HG03342 (cell line): ENCODE data around the gene NFKBIE.

Experiments used
- ATAC-seq: cut with Tn5 transposase; IDR thresholded peaks from one replicate; pipeline ENCODE4 v1.9.1; 2021; ENCODE audit warnings: mild to moderate bottlenecking, moderate library complexity; ENCODE audit not compliant: unreplicated experiment

The NFKBIE gene

DNA sequence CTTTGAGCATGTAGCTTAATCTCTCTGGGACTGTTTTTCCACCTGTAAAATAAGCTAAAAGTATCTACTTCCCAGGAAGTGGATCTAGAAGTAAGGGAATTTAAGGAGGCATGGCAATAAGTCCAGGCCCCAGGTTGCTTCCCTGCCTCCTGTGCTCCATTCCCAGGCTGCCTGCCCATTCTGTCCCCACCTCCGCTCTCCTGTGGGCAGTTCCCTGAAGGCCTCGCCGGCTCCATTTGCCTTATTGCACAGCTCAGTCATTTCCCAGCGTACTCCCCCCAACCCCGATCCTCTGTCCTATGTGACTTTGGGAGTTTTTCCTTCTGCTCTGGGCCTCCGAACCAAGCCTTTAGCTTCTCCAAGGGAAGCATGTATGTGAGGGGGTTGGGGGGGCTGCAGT is 37.3 kb downstream of the NFKBIE start:
- no peak for ATAC-seq

DNA sequence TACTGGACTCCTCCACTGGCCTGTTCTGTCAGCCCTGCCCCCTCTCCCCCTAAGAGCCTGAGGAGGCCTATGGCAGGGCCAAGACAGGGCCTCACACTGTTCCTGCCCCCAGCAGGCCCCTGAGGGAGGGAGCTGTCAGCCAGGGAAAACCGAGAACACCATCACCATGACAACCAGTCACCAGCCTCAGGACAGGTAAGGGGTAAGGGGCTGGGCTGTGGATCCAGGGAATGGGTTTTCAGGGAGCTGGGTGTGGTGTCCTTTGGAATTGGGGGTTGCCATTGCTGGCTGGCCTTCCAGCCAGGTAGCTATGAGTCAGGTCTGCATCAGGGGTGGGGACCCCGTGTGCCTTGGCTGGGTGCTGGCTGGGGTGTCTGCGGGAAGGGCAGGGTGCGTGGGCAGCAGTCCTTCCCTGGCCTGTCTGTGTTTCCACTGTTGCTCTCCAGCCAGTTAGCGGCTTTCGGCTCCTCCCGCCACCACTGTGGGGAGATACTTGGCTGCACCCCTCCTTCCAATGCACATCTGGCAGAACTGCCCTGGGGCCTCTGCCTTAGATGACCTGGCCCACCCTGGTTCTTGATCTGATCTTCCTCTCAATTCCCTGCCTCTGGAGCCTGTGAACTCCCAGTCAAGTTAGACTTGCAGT is 38.1 kb downstream of the NFKBIE start:
- ATAC-seq = no peak

DNA sequence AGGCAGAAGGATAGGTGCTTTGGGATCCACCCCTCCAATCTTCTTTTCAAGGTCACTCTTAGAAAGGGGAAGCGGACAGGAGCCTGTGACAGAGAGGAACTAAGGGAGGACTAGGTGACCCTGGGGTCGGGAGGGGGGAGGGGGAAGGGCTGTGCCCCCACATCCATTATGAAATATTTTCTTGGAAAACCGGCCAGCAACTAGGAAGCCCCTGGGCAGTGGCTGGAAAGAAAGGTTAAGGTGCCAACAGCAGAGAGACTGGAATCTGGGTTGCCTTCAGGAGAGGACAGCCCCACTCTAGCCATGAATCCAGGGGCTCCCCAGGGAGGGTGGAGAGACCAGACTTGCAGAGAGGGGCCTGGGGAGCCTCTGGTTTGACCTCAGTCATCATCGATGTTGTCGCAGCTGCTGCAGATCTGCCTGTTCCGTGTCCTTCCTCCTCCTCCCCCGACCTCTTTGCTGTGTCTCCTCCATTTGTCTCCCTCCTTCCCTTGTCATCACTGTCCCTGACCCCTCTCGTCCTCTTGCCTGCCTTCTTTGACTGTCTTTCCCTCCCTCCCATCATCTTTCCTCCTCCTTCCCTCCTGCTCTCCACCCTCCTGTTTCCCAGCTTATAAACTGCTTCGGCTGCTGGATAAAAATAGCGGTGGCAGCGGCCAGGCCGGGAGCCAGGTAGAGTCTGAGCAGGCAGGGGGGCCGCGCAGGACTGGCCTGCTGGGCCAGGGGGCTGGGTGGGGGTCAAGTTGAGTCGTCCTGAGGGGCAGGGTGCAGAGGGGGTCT is 38.8 kb downstream of the NFKBIE start:
- ATAC-seq = no peak

DNA sequence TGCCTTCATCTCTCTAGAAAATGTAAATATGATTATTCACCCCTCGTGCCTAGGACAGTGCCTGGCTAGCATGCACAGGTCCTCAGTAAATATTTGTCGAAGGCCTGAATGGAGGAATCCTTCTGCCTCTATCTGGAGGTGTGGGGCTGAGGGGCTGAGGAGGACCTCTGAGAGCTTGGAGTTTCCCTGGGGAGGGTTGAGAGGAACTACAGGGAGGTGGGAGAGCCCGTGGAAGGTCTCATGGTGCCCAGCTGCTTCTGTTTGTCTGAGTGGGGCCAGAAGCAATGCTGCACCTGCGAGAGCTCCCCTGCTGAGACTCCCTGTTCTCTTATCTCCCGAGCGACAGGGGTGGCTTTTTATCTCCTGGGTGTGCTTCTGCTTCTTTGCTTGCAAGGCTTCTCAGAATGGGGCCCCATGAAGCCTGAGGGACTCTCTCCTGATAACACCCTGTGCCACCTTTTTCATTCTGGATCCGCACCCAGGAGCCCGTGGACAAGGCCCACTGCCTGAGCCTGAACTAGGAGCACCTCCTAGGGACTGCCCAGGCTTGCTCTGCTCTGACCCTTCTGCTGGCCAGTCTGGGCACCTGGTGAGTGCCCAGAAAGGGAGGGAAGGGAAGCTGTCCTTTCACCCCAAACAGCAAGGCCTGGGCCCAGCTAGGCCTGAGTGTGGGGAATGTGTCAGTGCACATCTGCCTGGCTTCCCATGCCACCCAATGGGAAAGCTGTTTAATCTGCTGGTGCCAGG is 39.6 kb downstream of the NFKBIE start:
- no peak for ATAC-seq

DNA sequence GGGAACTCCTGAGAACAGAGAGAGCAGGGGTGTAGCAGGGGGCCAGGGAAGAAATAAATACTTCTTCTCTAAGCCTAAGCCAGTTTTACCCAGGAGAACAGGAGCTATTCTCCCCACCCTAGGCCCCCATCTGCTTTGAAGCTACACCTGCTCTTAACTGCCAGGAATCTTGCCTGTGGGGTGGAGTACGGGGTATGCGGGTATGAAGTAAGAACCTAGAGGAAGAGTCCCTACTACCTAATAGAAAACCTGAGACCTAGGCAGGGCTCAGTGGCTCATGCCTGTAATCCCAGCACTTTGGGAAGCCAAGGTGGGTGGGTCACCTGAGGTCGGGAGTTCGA is 40.4 kb downstream of the NFKBIE start:
- no peak for ATAC-seq

DNA sequence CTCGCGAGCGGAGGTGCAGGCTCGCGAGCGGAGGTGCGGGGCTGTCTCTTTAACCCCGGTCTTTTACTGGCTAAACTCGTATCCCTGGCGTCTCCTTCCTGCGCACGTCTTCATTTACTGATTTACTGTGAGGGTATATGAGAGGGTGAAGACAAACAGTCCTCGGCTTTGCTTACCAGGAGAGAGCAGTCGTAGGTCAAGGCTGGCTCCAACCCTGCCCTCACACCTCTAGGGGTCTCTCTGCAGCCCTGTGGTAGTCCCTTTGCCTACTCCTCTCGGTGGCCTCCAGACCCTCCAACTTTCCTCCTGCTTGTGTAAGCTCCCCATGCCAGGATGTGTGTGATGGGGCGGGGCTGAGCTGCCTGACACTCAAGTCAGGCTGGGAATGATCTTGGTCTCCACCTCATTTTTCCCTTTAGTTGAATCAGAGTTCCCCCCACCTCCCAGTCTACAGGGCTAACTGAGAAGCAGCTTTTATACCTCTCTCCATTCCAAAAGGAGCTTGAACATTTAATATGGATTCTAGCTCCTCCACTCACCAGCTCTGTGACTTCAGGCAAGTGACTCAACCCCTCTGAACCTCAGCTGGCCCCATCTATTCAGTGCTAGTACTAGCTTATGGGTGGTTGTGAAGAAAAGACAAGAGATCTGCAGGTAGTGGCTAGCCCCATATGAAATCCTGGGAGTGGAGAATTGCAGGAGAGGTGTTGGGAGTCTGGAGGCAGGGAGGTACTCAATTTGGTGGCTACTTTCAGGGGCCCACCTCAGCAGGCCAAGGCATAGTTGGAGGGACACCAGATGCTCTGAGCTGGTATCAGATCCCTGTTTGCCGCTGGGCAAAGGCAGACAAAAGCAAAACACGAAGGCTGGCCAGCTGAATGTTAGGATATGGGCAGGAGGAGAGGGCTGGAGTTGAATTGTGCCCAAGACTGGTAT is 41.1 kb downstream of the NFKBIE start:
- ATAC-seq = no peak

DNA sequence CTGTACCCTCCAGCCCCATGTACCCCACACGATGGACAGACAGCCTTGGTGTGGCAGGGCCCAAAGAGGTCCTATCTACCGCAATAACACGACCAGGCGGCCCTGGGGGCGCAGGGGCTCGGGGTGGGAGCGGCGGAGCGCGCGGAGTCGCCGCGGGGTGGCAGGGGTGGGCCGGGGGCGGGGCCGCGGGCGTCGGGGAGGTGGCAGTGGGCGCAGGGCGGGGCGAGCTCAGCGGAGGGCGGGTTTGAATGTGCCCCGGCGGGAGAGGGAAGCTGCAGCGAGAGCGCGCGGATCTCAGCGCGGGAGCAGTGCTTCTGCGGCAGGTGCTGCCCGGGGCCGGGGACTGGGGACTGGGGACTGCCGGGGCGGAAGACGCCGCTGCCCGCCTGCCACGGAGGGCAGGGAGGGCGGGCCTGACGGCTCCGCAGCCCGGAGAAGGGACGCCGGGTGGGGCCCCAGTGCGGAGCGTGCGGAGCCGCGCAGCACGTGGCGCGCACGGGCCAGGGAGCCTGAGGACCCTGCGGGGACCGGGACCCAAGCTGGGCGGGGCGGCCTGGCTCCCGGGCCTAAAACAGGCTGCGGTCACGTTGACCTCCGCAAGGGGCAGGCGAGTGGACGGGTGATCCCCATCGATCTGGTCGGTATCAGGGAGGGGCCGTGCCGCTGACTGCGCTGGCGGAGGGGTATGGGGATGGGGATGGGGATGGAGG is 41.9 kb downstream of the NFKBIE start, which contains the start of gene SLC29A1:
Gene SLC29A1, plus strand, starts transcription at position 277 of the 710 bp plus-strand sequence. CDS start 3,719 bp downstream, outside the sequence.
- peak; percentile 32 for ATAC-seq

DNA sequence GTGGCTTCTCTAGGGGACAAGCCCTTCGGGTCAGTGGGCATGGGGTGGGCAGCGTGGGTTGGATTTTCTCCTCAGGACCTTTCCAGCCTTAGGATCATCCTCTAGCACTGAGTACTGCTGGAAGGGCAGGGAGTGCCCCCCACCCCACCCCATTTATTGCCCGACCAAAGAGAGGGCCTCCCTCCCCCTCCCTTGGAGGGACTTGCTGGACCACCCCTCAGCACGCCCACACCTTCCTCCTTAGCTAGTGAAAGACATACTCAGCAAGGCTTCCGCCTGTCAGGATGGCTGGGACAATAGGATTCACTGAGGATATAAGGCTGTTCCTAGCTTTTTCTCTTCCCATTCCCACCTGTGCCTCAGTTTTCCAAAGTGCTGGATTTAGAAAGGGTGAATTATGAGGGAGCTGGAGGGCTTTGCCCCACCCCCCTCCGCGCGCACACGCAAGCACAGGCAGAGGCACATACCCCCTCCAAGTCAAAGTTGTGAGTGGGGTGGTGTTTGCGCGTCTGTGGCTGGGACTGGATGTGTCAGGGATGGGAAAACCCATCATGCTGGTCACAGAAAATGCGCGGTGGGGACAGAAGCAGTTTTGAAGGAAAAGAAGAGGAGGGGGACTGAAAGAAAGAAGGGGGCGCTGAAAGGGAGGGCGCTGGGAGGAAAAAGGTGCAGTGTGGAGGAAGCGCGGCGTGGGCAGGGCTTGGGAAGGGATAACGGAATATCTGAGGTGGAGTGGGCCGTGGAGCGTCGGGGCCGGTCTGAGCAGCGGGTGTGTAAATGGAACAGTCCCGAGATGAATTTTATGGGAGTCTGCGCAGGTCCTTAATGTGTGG is 42.6 kb downstream of the NFKBIE start:
- ATAC-seq = peak; percentile 3

DNA sequence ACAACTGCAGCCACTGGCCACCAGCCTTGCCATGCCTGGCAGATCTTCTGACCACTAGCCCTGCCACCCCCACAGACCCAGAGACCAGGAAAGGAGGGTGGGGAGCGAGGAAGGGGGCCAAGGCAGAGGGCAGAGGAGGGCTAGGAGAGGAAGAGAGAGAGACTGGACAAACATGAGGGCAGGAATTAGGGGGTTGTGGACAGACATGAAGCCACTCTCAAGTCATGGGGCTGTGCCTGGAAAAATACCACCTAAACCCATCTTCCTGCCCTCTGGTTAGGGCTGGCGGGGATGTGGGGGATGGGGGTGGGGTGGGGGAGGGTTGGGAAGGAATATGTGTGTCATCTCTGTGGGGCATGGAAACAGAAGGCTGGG is 43.4 kb downstream of the NFKBIE start:
- ATAC-seq = no peak

DNA sequence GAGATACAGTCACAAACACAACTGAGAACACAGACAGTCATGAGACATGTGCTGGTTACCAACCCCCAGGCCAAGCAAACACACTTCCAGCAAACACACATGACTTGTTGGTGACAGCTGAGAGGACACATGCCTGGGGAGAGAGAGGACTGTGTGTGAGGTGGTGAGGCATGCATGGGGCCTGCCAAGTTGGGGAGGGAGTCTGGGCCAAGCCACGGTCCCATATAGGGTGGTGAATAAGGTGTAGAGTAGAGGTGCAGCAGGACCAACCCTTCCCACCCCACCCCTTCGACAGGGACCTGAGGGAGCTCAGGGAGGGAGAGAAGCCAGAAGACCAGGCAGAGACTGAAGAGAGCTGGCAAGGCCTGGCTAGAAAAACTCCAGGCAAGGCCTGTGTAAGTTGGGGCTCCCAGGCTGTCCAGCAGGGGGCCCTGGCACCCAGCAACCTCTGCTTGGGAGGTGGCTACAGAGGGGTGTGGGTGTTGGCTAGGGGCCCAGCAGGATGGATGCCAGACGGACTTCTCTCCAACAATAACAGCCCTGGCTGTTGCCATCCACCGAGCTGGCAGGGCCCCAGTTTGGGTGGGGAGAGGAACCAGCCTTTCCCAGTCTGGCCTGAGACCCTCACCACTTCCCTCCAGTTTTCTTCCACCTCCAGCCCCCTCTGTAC is 43.9 kb downstream of the NFKBIE start:
- ATAC-seq = peak; percentile 51

DNA sequence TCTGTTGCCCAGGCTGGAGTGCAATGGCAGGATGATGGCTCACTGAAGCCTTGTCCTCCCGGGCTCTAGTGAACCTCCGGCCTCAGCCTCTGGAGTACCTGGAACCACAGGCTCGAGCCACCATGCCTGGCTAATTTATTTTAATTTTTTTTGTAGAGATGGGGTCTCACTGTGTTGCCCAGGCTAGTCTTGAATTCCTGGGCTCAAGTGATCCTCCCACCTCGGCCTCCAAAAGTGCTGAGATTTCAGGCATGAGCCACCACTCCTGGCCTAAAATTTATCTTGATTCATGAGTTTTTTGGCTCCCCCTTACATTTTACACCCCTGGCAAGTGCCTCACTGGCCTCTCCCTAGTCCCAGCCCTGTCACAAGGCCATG is 44.4 kb downstream of the NFKBIE start:
- no peak for ATAC-seq

DNA sequence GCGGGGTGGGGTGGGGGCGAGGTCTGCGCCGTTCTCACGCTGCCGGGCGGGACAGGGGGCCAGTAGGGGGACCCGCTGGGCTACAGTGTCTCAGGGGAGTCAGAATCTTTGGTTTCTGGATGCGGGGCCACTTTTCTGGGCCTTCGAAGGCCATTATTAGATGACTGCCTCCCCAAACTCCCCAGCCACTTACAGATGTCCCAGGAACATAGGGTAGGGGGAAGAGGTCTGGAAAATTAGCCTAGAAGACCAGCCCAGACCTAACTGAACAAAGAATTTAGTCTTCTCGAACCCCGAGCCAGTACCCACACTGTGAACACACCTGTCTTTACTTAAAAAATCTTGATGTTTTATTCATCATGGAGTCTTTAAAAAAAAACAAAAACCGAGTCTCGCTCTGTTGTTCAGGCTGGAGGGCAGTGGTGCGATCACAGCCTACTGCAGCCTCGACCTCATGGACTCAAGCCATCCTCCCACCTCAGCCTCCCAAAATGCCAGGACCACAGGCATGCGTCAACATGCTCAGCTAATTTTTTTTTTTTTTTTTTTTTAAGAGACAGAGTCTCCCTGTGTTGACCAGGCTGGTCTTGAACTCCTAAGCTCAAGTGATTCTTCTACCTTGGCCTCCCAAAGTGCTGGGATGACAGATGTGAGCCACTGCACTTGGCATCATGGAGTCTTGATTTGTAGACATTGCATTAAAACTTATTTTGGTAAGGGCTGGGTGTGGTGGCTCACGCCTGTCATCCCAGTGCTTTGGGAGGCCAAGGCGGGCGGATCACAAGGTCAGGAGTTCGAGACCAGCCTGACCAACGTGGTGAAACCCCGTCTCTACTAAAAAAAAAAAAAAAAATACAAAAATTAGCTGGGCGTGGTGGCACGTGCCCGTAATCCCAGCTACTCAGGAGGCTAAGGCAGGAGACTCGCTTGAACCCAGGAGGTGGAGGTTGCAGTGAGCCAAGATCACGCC is 45.3 kb downstream of the NFKBIE start:
- ATAC-seq = no peak

DNA sequence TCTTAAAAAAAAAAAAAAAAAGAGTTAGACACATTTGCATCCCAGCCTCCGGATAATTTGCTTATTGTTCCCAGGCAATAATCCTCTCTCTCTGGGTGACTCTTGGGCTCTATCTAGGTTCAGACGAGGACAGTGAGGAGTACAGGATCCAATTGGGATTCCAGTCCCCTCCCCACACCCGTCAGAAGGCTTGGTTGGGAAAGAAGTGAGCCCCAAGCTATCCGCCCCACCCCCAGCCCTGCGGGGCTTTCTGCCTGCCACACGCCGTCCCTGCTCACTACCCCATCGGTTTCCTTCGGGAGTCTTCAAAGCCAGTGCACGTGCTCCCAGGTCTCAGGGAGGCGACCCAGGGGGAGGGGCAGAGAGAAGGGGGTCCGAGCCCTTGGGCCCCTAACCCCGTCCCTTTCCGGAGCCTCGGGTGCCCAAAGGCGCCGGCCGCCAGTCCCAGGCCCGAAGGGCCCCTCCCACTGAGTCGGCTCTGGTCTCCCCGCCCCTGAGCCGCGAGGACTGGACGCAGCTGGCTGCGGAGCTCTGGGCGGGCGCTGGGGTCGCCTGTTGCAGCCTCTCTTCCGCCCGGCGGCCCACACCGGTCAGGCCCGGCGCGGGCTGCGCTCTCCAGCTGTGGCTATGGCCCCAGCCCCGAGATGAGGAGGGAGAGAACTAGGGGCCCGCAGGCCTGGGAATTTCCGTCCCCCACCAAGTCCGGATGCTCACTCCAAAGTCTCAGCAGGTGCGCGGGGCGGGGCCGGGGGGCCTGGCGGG is 46.1 kb downstream of the NFKBIE start:
- peak; percentile 49 for ATAC-seq

DNA sequence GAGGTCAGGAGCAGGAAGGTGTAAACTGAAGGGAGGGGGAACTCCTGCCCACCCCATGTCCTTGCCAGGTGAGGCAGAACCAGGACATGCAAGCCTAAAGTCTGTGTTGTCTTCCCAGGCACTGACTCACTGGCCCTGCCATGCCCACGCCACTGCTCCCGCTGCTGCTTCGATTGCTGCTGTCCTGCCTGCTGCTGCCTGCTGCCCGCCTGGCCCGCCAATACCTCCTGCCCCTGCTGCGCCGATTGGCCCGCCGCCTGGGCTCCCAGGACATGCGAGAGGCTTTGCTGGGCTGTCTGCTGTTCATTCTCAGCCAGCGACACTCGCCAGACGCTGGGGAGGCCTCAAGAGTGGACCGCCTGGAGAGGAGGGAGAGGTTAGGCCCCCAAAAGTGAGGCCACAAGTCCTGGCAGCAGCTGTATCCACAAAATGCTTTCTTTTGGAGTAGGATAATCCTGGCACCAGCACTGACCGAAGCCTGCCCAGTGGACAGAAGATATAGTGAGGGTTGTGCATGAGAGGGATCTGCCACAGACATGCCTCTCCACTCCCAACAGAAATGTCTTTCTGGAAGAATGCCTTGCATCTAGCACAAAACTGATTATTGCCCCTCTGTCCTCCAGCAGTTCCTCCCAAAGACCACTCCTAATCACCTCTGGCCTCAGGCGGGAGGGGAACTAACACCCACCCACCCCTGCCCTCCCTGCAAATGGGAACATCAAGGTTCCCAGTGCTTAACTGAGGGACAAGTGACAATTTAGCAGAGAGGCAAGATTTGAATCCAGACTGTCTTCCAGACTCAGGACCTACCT is 47.8 kb downstream of the NFKBIE start:
- no peak for ATAC-seq

DNA sequence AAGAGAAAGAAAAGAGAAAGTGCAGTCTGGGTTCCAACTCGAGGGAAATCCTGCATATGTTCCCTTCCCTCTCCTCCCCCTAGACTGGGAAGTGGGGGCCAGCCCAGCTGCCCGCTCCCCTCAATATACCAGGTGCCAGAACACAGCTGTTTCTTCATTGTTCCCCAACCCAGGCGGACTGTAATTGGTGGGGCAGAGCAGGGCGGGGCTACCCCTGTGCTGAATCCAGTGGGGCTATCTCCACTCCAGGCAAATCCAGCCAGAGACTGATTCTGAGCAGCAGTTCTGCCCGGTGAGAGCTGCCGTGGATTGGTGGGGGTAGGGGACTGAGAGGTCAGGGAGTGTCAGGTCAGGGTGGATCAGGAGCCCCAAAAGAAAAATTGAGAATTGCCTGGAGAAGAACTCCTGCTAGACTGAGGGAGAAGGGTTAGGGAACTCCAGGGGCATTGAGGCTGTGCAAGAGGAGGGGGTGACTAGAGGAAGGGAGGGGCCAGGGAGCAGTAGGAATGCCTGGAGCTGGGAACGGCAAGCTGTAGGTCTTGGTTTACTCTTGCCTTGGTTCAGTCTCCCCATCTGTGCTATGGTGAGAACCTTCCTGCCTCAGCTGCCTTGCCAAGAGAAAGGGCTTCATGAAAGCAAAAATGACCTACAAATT is 48.5 kb downstream of the NFKBIE start, which contains the start of gene MYMX:
Gene MYMX, plus strand, starts transcription at position 250 of the 655 bp plus-strand sequence. CDS start 546 bp downstream, outside the sequence.
- no peak for ATAC-seq
